Activated T-cell treated with anti-CD3 and anti-CD28 coated beads, Interleukin-2, amount 50 U/mL, for 4 hours (primary cell): Measurements from ENCODE around the gene TPRG1. TPM values are rescaled to one million over a fixed set of nuclear protein-coding genes. Genes with fewer than 3 reads are reported as not detected.

Experiments
- ATAC-seq, 2 donors: fragments of 200-7000 bp; cut with Tn5 transposase; one replicate each; pipeline ENCODE4 v1.10.0; 2021
- DNase-seq: peaks from one replicate; pipeline ENCODE4 v3.0.0-alpha.2; 2020
- H3K27me3 Mint-ChIP-seq: one replicate; pipeline ENCODE4 v1.8.0; 2021; ENCODE audit warnings: low read depth, mixed read lengths
- H3K36me3 Mint-ChIP-seq: one replicate; pipeline ENCODE4 v1.8.0; 2022; ENCODE audit warnings: mixed read lengths; ENCODE audit not compliant: insufficient read depth
- H3K4me1 Mint-ChIP-seq: one replicate; pipeline ENCODE4 v1.8.0; 2021; ENCODE audit warnings: low read depth, mixed read lengths
- H3K4me3 Mint-ChIP-seq: one replicate; pipeline ENCODE4 v1.8.0; 2021; ENCODE audit warnings: mild to moderate bottlenecking, moderate library complexity, mixed read lengths
- H3K9me3 Mint-ChIP-seq: one replicate; pipeline ENCODE4 v1.8.0; 2021; ENCODE audit warnings: mixed read lengths
- total RNA-seq, 3 donors: library from RNA; stranded (reverse); gene quantifications; one replicate each; pipeline ENCODE4 v1.2.1, GENCODE V29; 2021

Gene TPRG1
- total RNA-seq, 3 donors from 2014 or later, result 6.2 to 10.6 (median 7.4) TPM

GRCh38 chr3:189340680-189341460 lies 169.1 kb downstream of the TPRG1 start:
- Mint-ChIP-seq H3K4me3 (no peak overlapping the region), H3K4me1 (peaks cover 1% of the 10 kb centered on the region), H3K9me3 (no peaks in the 10 kb centered on the region), H3K27me3 (no peaks in the 10 kb centered on the region), H3K36me3 (no peaks in the 10 kb centered on the region)
- ATAC-seq (no peak), DNase-seq (peak; percentile 7)

DNA sequence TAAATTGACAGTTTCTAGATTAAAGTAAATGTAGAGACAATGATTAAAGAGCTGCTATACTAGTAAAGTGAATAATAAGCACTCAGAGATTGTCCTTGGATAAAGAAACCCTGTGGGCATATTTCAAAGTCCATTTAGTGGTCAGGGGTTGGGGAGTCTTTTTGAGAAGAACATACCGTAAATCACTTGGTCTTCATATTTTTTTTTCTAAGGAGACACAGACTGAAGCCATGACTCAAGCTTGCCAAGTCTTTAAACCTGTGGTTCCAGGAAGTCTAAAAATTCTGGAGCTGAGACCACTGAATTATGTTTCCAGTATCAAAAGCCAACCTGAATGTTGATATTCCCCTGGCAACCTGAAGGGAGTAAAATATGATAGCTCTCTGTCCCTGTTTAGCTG lies 171.0 kb downstream of the TPRG1 start:
- H3K9me3 Mint-ChIP-seq, result no peaks in the 10 kb centered on the region
- ATAC-seq (no peak), DNase-seq (no peak)

DNA sequence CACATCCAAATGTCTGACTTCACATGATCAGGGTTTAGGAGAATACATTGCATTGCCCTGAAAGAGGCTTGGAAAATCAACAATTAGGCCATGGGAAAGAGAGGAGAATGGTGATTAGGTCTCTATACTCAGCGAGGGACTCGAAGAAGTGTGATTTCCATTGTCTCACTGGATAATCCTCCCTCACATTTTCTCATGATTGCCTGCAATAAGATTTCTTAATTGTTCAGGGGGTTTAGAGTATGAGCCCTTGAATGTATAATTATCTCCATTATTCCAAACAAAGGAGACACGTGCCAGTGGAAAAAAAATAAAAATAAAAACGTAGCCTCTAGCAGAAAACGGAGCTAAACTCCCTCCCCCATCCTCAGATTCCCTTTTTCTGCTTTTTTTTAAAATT lies 173.2 kb downstream of the TPRG1 start:
- H3K27me3 Mint-ChIP-seq, result no peaks in the 10 kb centered on the region
- ATAC-seq (no peak), DNase-seq (no peak)
- H3K9me3 Mint-ChIP-seq, result no peaks in the 10 kb centered on the region
- H3K4me3 Mint-ChIP-seq, result no peak overlapping the region
- peaks cover 2% of the 10 kb centered on the region for H3K4me1 Mint-ChIP-seq
- H3K36me3 Mint-ChIP-seq, result no peaks in the 10 kb centered on the region

More for the DNA sequence above, 171.0 kb downstream of the TPRG1 start:
- Mint-ChIP-seq H3K27me3 (no peaks in the 10 kb centered on the region), H3K36me3 (no peaks in the 10 kb centered on the region), H3K4me1 (no peaks in the 10 kb centered on the region), H3K4me3 (no peak overlapping the region)

- H3K36me3 Mint-ChIP-seq, result no peaks in the 10 kb centered on the region
- H3K4me1 Mint-ChIP-seq, result peaks cover 4% of the 10 kb centered on the region
Observed at GRCh38 chr3:189349772-189350171, 178.0 kb downstream of the TPRG1 start.

GRCh38 chr3:189353318-189353965 lies 181.7 kb downstream of the TPRG1 start:
- Mint-ChIP-seq H3K27me3 (no peaks in the 10 kb centered on the region), H3K36me3 (no peaks in the 10 kb centered on the region), H3K4me1 (peaks cover 18% of the 10 kb centered on the region), H3K4me3 (no peak overlapping the region), H3K9me3 (no peaks in the 10 kb centered on the region)
- no peak for ATAC-seq
- no peak for DNase-seq

More at GRCh38 chr3:189349772-189350171, 178.0 kb downstream of the TPRG1 start:
- H3K27me3 Mint-ChIP-seq, result no peaks in the 10 kb centered on the region
- no peaks in the 10 kb centered on the region for H3K9me3 Mint-ChIP-seq
- no peak for ATAC-seq
- DNase-seq, result no peak
- no peak overlapping the region for H3K4me3 Mint-ChIP-seq

DNA sequence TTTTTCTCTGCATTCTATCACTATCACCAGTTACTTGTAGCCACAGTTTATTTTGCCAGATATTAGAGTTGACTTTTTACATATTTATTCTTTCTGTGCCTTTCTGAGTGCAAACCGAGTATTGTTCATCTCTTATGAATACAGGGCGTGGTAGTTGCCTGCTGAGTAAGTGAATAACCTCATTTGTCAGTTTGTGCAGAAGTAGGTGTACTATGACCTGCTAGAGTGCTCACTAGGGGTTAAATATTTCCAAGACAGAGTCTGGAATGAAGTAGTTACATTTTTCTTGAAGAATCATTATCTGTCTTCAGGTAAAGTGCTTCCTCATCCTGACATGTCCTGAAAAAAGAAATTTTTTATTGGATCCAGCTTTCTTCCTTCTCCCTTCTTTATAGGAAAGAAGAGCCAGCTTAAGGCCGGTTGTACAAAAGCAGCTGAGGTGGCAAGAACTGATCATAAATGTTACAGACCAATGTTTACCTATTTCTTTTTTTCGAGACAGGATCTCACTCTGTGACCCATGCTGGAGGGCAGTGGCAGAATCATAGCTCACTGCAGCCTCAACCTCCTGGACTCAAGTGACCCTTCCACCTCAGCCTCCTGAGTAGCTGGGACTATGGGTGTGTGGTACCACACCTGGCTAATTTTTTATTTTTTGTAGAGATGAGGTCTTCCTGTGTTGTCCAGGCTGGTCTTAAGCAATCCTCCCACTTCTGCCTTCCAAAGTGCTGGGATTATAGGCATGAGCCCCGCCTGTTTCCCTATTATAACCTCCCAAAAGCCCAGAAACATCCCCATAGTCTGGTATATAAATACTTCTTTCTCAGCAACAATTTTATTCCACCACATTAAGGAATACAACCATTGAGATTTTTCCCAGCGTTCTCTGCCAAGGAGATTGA lies 182.5 kb downstream of the TPRG1 start:
- Mint-ChIP-seq H3K4me1 (peaks cover 18% of the 10 kb centered on the region), H3K27me3 (no peaks in the 10 kb centered on the region)

GRCh38 chr3:189355115-189355480 lies 183.3 kb downstream of the TPRG1 start:
- Mint-ChIP-seq H3K36me3 (no peaks in the 10 kb centered on the region), H3K4me3 (no peak overlapping the region), H3K4me1 (peaks cover 16% of the 10 kb centered on the region), H3K9me3 (no peaks in the 10 kb centered on the region), H3K27me3 (no peaks in the 10 kb centered on the region)
- DNase-seq (no peak), ATAC-seq (no peak)

More for the DNA sequence above, 182.5 kb downstream of the TPRG1 start:
- no peak for ATAC-seq
- no peak overlapping the region for H3K4me3 Mint-ChIP-seq
- H3K36me3 Mint-ChIP-seq, result no peaks in the 10 kb centered on the region
- H3K9me3 Mint-ChIP-seq, result no peaks in the 10 kb centered on the region
- DNase-seq, result no peak

- peak overlapping the region; percentile 16 for H3K4me3 Mint-ChIP-seq
- H3K4me1 Mint-ChIP-seq, result peaks cover 16% of the 10 kb centered on the region
- ATAC-seq, result peak; percentile 94 to 96
- H3K9me3 Mint-ChIP-seq, result no peaks in the 10 kb centered on the region
- DNase-seq, result peak; percentile 36
- H3K27me3 Mint-ChIP-seq, result no peaks in the 10 kb centered on the region
- no peaks in the 10 kb centered on the region for H3K36me3 Mint-ChIP-seq
Observed at GRCh38 chr3:189355481-189356201, 183.9 kb downstream of the TPRG1 start.

- Mint-ChIP-seq H3K4me1 (peaks cover 11% of the 10 kb centered on the region), H3K36me3 (no peaks in the 10 kb centered on the region), H3K9me3 (no peaks in the 10 kb centered on the region), H3K4me3 (no peak overlapping the region), H3K27me3 (no peaks in the 10 kb centered on the region)
- DNase-seq (no peak), ATAC-seq (no peak)
Observed at GRCh38 chr3:189360291-189360690, 188.5 kb downstream of the TPRG1 start.

DNA sequence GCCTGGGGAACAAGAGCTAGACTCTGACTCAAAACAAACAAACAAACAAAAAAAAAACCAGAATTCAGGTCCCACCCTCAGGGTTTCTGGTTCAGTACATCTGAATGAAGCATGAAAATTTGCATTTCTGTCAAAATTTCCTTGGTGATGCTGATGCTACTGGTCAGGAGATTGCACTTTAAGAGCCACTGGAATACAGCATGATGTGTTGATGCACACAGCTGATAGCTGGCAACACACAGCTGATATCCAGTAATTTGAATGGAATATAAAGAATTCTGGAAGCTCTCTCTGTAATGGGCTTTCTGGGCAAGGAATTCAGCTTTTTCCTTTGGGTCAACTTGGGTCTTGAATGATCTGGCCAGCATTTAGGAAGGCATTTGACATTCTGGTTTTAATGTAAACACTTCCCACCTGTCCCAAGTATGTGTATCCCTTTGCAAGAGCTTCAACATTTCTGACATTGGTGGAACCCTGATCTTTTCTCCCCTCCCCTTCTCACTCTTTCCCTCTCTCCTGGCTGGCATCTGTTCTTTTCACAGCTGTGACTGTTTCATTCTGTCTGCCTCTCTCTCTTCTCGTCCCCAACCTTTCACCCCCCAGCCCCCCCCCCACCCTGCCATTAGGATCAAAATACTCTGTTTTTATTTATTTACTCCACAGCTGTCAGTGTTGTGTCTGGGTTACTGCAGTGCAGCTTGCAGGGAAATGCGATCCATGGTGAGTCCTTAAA lies 189.5 kb downstream of the TPRG1 start:
- no peaks in the 10 kb centered on the region for H3K9me3 Mint-ChIP-seq
- no peak for ATAC-seq
- H3K4me1 Mint-ChIP-seq, result peaks cover 3% of the 10 kb centered on the region
- no peak overlapping the region for H3K4me3 Mint-ChIP-seq
- DNase-seq, result no peak
- H3K36me3 Mint-ChIP-seq, result no peaks in the 10 kb centered on the region
- H3K27me3 Mint-ChIP-seq, result no peaks in the 10 kb centered on the region

- Mint-ChIP-seq H3K9me3 (no peaks in the 10 kb centered on the region), H3K27me3 (no peaks in the 10 kb centered on the region), H3K4me3 (no peak overlapping the region), H3K4me1 (no peaks in the 10 kb centered on the region), H3K36me3 (no peaks in the 10 kb centered on the region)
- DNase-seq (no peak), ATAC-seq (no peak)
Observed at GRCh38 chr3:189363590-189364255, 192.0 kb downstream of the TPRG1 start.

DNA sequence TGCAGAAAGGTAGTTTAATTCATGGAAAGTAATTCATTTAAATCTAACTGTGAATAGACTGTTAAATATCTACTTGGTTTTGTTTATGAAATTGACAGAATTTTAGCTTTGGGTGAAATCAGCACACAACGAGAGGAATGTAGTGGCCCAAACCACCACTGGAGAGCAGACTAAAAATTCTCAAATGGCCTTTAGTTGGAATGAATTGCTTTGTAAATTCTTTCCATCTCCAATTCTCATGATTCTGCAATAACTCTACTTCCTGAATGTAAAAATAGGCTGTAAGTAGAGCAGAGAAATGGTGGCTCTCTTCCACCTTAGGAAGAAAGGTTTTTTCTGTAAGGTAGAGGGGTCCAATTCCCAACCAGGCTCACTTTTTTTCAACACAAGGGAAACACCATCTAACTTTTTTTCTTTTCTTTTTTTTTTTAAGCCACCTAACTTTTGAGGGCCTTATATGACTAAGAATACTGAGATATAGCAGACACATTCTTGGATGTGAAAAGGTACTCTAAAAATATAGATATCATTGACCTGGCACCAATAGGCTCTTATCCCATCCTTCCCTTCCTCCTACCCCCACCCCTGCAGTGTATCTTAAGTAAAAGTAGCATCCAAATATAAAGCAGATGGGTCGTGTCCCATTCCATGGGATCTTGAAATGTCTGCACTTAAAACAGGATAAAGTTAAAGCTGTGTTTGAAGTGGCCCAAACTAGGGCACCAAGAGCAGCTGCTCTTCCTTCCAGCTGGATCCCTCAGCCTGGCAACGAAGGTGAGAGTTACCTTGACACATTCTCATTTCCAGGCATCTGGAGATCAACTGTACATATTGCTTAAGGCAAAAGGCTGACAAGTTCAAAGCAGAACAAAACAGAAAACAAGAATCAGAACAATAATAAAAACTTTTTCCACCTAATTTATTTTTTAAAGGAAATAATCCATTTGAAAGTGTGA lies 194.1 kb downstream of the TPRG1 start:
- no peaks in the 10 kb centered on the region for H3K4me1 Mint-ChIP-seq
- DNase-seq (no peak), ATAC-seq (no peak)
- no peaks in the 10 kb centered on the region for H3K9me3 Mint-ChIP-seq
- no peaks in the 10 kb centered on the region for H3K27me3 Mint-ChIP-seq
- no peaks in the 10 kb centered on the region for H3K36me3 Mint-ChIP-seq
- H3K4me3 Mint-ChIP-seq, result no peak overlapping the region
